Liver (tissue), 9 donors: ENCODE results near the gene BIN1. TPM values are rescaled to one million over a fixed set of nuclear protein-coding genes. Genes with fewer than 3 reads are reported as not detected.
A peak's percentile ranks its signal among the peaks of the same experiment; 100 is the strongest.

ENCODE experiments used
- DNase-seq: peaks from one replicate; pipeline ENCODE4 v3.0.0-alpha.2; 2017; ENCODE audit warnings: low spot score
- H3K27ac ChIP-seq, 2 donors: one replicate each; pipeline ENCODE4 v1.7.0; 2013; ENCODE audit warnings: inconsistent platforms in 2 of 2, low read length in 2 of 2, control low read depth in 1 of 2, low read depth in 1 of 2, mild to moderate bottlenecking in 1 of 2
- H3K27me3 ChIP-seq, 4 donors: one replicate each; pipeline versions ENCODE4 v1.6.1 to v1.7.0; 2013; ENCODE audit warnings: low read length in 3 of 4, inconsistent platforms in 1 of 4, mild to moderate bottlenecking in 1 of 4, moderate library complexity in 1 of 4; ENCODE audit not compliant: control insufficient read depth in 4 of 4, insufficient read depth in 4 of 4
- H3K36me3 ChIP-seq, 4 donors: one replicate each; pipeline versions ENCODE4 v1.6.1 to v1.7.0; 2013; ENCODE audit warnings: low read length in 3 of 4, mild to moderate bottlenecking in 3 of 4, low read depth in 1 of 4, moderate library complexity in 1 of 4; ENCODE audit not compliant: control insufficient read depth in 4 of 4, insufficient read depth in 3 of 4
- H3K4me1 ChIP-seq, 4 donors: one replicate each; pipeline versions ENCODE4 v1.6.1 to v1.7.0; 2013; ENCODE audit warnings: low read length in 3 of 4, mild to moderate bottlenecking in 3 of 4, moderate library complexity in 1 of 4; ENCODE audit not compliant: control insufficient read depth in 4 of 4, insufficient read depth in 4 of 4
- H3K4me3 ChIP-seq, 3 donors: one replicate each; pipeline versions ENCODE4 v1.6.1 to v1.7.0; 2013; ENCODE audit warnings: low read length in 3 of 3, control low read depth in 1 of 3, low read depth in 1 of 3, mild to moderate bottlenecking in 1 of 3
- H3K9ac ChIP-seq, 2 donors: one replicate each; pipeline ENCODE4 v1.7.0; 2013; ENCODE audit warnings: low read length in 2 of 2, mild to moderate bottlenecking in 2 of 2, moderate library complexity in 2 of 2, control low read depth in 1 of 2, low read depth in 1 of 2
- H3K9me3 ChIP-seq, 4 donors: one replicate each; pipeline versions ENCODE4 v1.6.1 to v1.7.0; 2013; ENCODE audit warnings: low read length in 3 of 4; ENCODE audit not compliant: control insufficient read depth in 4 of 4
- FOXA2 ChIP-seq: IDR thresholded peaks from 2 replicates; pipeline ENCODE4 v1.6.1; 2016; ENCODE audit warnings: antibody characterized with exemption
- HNF4A ChIP-seq, 2 donors: conservative IDR thresholded peaks; 2 replicates each; pipeline ENCODE4 v1.6.1; 2016; ENCODE audit warnings: antibody characterized with exemption in 2 of 2, mild to moderate bottlenecking in 2 of 2
- NR2F2 ChIP-seq: IDR thresholded peaks from 2 replicates; pipeline ENCODE4 v1.6.1; 2016; ENCODE audit warnings: antibody characterized with exemption
- RAD21 ChIP-seq, 2 donors: IDR thresholded peaks; 2 replicates each; pipeline ENCODE4 v1.6.1; 2016; ENCODE audit warnings: antibody characterized with exemption in 2 of 2, mild to moderate bottlenecking in 2 of 2
- RXRA ChIP-seq, 2 donors: IDR thresholded peaks; 2 replicates each; pipeline ENCODE4 v1.6.1; 2017 to 2018; ENCODE audit warnings: antibody characterized with exemption in 2 of 2, mild to moderate bottlenecking in 1 of 2
- SP1 ChIP-seq: IDR thresholded peaks from 2 replicates; pipeline ENCODE4 v1.6.1; 2018; ENCODE audit warnings: antibody characterized with exemption, mild to moderate bottlenecking
- TAF1 ChIP-seq: conservative IDR thresholded peaks from 2 replicates; pipeline ENCODE4 v1.6.1; 2016; ENCODE audit warnings: antibody characterized with exemption, mild to moderate bottlenecking
- YY1 ChIP-seq: IDR thresholded peaks from 2 replicates; pipeline ENCODE4 v1.6.1; 2016; ENCODE audit warnings: antibody characterized with exemption, mild to moderate bottlenecking
- WGBS: extraction: QIAGEN DNeasy Blood & Tissue Kit; methylation state at CpG from one replicate; pipeline ENCODE4 v1.1.7; 2013; 5-methylcytosine and 5-hydroxymethylcytosine counted together
- polyA plus RNA-seq, 2 donors: library from polyadenylated mRNA; stranded (reverse) in 1 of 2; unstranded in 1 of 2; fragments of 200-250 nt in 1 of 2; fragments of >200 nt in 1 of 2; fragmentation: Nextera tagmentation in 1 of 2; extraction: Ambion mirVana in 1 of 2; gene quantifications; one replicate each; pipeline versions ENCODE4 v1.2.1 to v1.2.3, GENCODE V29; 2013 to 2015
- total RNA-seq, 2 donors: library from RNA; depleted of rRNA; stranded (reverse); fragments of >200 nt; gene quantifications; one replicate each; pipeline ENCODE4 v1.2.3, GENCODE V29; 2014
- TF ChIP-seq, protein P1 (sequence below): fragments of 150-350 bp; IDR thresholded peaks from 2 replicates; pipeline ENCODE4 v1.5.1; 2017; ENCODE audit warnings: improper control_type of control experiment, low read depth, low read length; ENCODE audit not compliant: missing input control
- TF ChIP-seq, protein P2 (sequence below): IDR thresholded peaks from 2 replicates; pipeline ENCODE4 v1.6.1; 2016; ENCODE audit warnings: antibody characterized with exemption
- TF ChIP-seq, protein P3 (sequence below): IDR thresholded peaks from 2 replicates; pipeline ENCODE4 v1.6.1; 2016; ENCODE audit warnings: antibody characterized with exemption
- donor health status: healthy.
- donor health status: healthy.
- donor health status: healthy.
- donor health status: healthy.
- donor health status: healthy.

The BIN1 gene
- total and polyA plus RNA-seq, 4 donors, result 13.3 to 21.5 (median 15.0) TPM

DNA sequence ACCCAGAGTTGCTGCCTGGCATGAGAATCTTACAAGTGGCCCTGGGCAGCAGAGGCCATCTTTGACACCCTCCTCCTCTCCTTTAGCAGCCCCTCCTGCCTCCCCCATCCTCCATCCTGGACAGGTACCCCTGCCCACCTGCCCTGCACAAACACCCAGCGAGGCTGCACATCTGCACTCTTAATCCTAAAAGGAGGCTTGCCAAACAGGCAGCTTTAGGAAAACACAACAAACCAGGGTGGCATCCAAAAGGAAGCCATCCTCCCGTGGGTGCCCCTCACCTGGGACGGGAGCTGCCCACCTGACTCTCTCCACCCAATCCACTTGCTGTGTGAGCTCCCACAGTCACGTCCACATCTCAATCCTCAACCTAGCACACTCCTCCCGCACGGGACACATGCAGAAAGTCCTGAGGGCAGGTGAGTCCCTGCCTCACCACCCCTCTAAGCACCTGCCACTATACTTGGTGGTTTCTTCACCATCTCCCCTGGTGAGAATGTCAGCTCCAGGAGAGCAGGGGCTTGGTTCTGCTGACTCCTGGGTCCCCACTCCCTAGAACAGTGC, 5.8 kb downstream of the BIN1 start:
- Histone ChIP-seq H3K27me3 (no peaks in the 10 kb centered on the region), H3K36me3 (no peaks in the 10 kb centered on the region), H3K4me1 (peaks cover 4 to 52% (median 36%) of the 10 kb centered on the region in 4 donors), H3K9me3 (no peaks in the 10 kb centered on the region), H3K9ac (no peak overlapping the region), H3K27ac (no peak overlapping the region), H3K4me3 (no peak overlapping the region)
- 81% methylated on average over 6 of the region's 6 CpGs for WGBS
- DNase-seq, result no peak
- TF ChIP-seq YY1, result no peak
- TF ChIP-seq TAF1, result no peak
- no peak for TF ChIP-seq RAD21 (IDR thresholded peaks at IDR 0.05)

DNA sequence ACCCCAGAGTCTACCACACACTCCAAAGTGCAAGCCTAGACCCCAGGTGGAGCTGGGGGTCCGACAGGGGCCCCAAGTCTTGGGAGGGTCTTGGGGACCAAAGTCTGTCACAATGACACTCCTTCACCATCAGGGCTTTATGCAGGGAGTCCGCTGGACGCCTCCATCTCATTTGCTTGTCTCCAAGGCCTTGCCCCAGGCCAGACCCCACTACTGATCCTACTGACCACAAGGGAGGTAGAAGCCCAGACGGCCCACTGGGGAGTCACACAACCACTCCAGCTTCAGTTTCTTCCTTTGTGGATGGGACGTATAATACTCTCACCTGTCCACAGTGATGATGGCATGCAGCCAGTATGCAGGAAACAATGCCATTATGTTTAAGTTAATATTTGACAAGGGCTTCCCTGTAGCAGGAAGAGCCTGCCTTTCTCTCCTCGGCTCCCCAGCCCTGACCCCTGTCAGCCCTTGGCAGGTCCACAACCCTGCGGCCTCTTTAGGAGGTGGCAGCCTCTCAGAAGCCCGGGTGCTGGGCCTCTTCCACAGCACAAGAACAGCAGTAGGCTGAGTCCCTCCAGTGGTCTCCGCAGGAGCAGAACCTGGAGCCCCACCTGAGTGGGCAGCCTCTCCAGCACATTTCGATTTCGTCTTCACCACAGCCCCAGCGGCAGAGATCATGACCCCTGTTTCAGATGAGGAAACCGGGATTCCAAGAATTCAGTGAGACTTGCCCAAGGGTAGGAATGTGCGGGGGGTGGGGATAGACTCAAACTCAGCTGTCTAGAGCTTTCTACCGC, 6.5 kb downstream of the BIN1 start:
- Histone ChIP-seq H3K36me3 (no peaks in the 10 kb centered on the region), H3K4me3 (no peak overlapping the region), H3K9ac (no peak overlapping the region), H3K4me1 (peaks cover 4 to 47% (median 32%) of the 10 kb centered on the region in 4 donors), H3K9me3 (no peaks in the 10 kb centered on the region), H3K27me3 (no peaks in the 10 kb centered on the region), H3K27ac (peak overlapping the region in 1 of 2 donors; percentile 17)
- TF ChIP-seq, protein P1, sequence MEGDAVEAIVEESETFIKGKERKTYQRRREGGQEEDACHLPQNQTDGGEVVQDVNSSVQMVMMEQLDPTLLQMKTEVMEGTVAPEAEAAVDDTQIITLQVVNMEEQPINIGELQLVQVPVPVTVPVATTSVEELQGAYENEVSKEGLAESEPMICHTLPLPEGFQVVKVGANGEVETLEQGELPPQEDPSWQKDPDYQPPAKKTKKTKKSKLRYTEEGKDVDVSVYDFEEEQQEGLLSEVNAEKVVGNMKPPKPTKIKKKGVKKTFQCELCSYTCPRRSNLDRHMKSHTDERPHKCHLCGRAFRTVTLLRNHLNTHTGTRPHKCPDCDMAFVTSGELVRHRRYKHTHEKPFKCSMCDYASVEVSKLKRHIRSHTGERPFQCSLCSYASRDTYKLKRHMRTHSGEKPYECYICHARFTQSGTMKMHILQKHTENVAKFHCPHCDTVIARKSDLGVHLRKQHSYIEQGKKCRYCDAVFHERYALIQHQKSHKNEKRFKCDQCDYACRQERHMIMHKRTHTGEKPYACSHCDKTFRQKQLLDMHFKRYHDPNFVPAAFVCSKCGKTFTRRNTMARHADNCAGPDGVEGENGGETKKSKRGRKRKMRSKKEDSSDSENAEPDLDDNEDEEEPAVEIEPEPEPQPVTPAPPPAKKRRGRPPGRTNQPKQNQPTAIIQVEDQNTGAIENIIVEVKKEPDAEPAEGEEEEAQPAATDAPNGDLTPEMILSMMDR, result no peak
- TF ChIP-seq RXRA (IDR thresholded peaks at IDR 0.05), result peak in 1 of 2 donors; percentile 13
- TF ChIP-seq NR2F2, result peak; percentile 48
- WGBS, result 55% methylated on average over 15 of the region's 15 CpGs
- DNase-seq, result no peak

DNA sequence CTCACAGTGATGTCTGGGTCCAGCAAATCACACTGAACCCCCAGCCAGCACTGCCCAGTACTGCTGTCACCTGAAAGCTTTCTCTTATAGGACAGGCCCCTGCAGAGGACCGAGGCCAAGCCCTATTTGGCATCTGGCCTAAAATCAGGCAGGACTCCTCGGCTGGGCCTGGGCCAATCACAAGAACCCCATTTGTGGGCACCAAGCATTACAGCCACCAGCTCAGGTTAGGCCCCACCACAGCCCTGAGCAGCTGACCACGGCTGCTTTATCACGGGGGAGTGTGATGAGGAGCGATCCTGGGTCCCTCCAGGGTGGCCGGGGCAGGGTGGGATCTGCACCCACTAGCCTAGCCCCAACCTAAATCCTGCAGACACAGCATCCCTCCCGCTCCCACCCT, 8.2 kb downstream of the BIN1 start:
- Histone ChIP-seq H3K4me1 (peaks cover 6 to 37% (median 23%) of the 10 kb centered on the region in 4 donors), H3K4me3 (no peak overlapping the region), H3K9ac (no peak overlapping the region), H3K27ac (no peak overlapping the region), H3K36me3 (no peaks in the 10 kb centered on the region), H3K9me3 (no peaks in the 10 kb centered on the region), H3K27me3 (no peaks in the 10 kb centered on the region)
- WGBS, result 85% methylated on average over 7 of the region's 7 CpGs
- no peak for DNase-seq
- TF ChIP-seq RXRA (IDR thresholded peaks at IDR 0.05), result no peak

DNA sequence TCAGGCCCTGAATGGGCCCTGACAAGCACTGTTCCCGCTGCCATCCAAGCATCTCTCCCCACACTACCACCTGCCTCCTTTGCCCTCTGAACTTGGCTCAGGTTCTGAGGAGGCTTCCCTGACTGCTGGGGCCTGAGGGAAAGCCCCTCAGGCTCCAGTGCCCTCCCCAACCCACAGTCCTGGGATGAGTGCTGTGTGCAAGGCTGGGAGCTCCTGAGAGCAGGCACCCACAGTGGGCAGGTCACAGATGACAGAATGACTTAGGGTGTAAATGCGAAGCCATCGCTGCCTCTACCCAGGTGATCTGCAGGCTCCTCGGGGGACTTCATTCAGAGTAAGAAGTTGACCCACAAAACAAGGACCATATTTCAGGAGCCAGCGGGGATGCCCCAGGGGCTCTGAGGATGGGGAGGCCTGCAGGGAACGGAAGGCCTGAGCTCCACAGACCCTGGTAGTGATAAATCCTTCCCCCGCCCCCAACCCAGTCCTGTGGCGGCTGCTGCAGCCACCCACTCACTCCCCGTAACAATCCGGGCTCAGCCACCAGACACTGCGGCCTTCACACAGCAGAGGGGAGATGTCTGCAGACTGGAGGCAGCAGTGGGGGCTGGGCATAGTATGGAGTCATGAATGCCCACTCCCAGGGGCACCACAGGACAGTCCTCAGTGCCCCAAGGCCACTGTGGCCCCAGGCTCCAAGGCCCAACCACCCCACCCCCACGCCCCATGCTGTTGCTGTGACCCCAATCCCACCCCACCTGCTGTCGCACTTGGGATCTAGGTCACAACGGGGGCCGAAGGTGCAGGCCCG, 8.9 kb downstream of the BIN1 start:
- no peak overlapping the region for H3K4me3 ChIP-seq
- no peaks in the 10 kb centered on the region for H3K36me3 ChIP-seq
- H3K27ac ChIP-seq, result no peak overlapping the region
- no peak overlapping the region for H3K9ac ChIP-seq
- DNase-seq, result no peak
- WGBS, result 91% methylated on average over 16 of the region's 16 CpGs
- H3K27me3 ChIP-seq, result no peaks in the 10 kb centered on the region
- H3K4me1 ChIP-seq, result peaks cover 6 to 37% (median 23%) of the 10 kb centered on the region in 4 donors
- H3K9me3 ChIP-seq, result no peaks in the 10 kb centered on the region
- TF ChIP-seq YY1, result no peak
- TF ChIP-seq, protein P2, sequence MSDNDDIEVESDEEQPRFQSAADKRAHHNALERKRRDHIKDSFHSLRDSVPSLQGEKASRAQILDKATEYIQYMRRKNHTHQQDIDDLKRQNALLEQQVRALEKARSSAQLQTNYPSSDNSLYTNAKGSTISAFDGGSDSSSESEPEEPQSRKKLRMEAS, result no peak
- no peak for TF ChIP-seq RAD21 (IDR thresholded peaks at IDR 0.05)
- no peak for TF ChIP-seq SP1
- TF ChIP-seq, protein P3, sequence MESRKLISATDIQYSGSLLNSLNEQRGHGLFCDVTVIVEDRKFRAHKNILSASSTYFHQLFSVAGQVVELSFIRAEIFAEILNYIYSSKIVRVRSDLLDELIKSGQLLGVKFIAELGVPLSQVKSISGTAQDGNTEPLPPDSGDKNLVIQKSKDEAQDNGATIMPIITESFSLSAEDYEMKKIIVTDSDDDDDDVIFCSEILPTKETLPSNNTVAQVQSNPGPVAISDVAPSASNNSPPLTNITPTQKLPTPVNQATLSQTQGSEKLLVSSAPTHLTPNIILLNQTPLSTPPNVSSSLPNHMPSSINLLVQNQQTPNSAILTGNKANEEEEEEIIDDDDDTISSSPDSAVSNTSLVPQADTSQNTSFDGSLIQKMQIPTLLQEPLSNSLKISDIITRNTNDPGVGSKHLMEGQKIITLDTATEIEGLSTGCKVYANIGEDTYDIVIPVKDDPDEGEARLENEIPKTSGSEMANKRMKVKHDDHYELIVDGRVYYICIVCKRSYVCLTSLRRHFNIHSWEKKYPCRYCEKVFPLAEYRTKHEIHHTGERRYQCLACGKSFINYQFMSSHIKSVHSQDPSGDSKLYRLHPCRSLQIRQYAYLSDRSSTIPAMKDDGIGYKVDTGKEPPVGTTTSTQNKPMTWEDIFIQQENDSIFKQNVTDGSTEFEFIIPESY, result no peak
- no peak for TF ChIP-seq HNF4A (conservative IDR thresholded peaks at IDR 0.05)
- no peak for TF ChIP-seq FOXA2
- TF ChIP-seq, protein P1, result no peak
- TF ChIP-seq RXRA (IDR thresholded peaks at IDR 0.05), result no peak
